GM12875 (cell line): ENCODE results near the gene ACSS2.

Source experiments
- H3K4me3 ChIP-seq: one replicate; pipeline ENCODE4 v1.5.1; 2011; ENCODE audit warnings: low read depth, low read length, control low read depth
- TF ChIP-seq, protein P1 (sequence below): IDR thresholded peaks from 2 replicates; pipeline ENCODE4 v1.5.1; 2011; ENCODE audit warnings: low read depth, mild to moderate bottlenecking, control low read depth, inconsistent platforms, low read length, moderate library complexity, borderline replicate concordance; ENCODE audit not compliant: insufficient read depth

Gene ACSS2

DNA sequence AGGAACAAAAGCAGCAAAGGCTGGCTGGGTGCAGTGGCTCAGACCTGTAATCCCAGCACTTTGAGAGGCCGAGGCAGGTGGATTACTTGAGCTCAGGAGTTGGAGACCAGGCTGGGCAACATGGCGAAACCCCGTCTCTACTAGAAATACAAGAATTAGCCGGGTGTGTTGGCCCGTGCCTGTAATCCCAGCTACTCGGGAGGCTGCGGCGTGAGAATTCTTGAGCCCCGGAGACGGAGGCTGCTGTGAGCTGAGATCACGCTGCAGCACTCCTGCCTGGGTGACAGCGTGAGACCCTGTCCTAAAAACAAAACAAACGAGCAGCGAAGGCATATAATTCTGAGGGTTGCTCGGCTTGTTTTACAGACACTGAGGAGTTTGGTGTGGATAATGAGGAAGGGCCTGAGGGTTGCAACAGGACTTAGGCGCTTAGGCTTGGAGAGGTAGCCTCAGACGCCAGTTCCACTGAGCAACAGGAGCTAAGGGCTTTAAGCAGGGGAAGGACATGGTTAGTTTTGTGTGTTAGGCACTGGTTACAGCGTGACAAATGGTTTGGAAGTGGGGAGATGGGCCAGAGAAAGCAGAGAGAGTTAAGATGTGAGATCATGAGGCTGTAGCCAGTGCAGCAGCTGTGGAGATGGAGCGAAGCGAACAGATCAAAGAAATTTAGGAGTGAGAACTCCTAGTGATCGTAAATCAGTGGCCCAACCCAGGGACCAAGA, 80.5 kb downstream of the ACSS2 start:
- H3K4me3 ChIP-seq: no peak overlapping the region
- TF ChIP-seq, protein P1, sequence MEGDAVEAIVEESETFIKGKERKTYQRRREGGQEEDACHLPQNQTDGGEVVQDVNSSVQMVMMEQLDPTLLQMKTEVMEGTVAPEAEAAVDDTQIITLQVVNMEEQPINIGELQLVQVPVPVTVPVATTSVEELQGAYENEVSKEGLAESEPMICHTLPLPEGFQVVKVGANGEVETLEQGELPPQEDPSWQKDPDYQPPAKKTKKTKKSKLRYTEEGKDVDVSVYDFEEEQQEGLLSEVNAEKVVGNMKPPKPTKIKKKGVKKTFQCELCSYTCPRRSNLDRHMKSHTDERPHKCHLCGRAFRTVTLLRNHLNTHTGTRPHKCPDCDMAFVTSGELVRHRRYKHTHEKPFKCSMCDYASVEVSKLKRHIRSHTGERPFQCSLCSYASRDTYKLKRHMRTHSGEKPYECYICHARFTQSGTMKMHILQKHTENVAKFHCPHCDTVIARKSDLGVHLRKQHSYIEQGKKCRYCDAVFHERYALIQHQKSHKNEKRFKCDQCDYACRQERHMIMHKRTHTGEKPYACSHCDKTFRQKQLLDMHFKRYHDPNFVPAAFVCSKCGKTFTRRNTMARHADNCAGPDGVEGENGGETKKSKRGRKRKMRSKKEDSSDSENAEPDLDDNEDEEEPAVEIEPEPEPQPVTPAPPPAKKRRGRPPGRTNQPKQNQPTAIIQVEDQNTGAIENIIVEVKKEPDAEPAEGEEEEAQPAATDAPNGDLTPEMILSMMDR: no peak

DNA sequence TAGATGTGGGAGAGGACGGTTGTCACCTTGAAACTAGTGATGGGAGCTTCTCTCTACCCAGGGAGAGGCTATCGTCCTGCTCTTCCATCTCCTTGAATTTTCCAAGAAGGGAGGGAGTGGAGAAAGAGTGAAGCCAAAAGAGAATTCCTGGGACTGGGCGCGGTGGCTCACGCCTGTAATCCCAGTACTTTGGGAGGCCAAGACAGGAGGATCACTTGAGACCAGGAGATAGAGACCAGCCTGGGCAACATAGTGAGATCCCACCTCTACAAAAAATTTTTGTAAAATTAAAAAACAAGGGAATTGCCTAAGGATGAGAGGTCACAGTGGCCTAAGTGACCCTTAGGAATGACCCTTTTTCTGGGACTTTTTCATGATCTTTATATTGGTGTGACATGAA, 88.1 kb downstream of the ACSS2 start:
- H3K4me3 ChIP-seq: no peak overlapping the region
- TF ChIP-seq, protein P1: no peak

DNA sequence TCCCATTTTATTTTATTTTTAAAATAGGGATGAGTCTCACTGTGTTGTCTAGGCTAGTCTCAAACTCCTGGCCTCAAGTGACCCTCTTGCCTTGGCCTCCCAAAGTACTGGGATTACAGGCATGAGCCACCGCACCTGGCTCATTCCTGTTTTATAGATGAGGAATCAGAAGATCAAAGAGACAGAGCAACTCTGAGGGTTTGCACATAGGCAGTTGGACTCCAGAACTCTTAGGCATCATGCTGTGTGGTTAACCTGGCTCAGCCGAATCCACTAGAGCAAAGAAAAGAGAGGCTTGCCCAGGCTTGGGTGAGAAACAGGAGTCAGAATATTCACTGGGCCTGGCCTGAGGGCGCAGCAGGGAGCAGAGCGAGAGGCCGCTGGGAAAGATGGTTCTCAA, 88.6 kb downstream of the ACSS2 start:
- TF ChIP-seq, protein P1: no peak
- H3K4me3 ChIP-seq: no peak overlapping the region

DNA sequence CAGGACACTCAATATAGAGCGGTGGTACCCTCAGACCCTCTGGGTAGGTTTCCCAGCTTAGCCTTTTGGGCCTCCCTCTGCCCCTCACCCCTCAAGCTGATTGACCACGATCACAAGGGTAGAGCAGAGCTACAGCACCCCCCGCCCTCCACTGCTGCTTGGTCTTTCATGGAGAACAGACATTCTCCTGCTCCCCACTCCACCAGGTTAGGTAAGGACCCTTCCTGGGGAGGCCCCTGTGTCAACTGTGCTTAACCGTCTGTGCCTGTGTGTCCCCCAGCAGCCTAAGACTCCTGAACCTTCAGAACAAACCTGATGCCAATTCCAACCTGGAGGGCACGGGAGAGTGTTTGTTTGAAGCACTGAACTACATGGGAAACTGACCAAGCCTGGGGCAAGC, 91.0 kb downstream of the ACSS2 start:
- TF ChIP-seq, protein P1: no peak
- H3K4me3 ChIP-seq: no peak overlapping the region

DNA sequence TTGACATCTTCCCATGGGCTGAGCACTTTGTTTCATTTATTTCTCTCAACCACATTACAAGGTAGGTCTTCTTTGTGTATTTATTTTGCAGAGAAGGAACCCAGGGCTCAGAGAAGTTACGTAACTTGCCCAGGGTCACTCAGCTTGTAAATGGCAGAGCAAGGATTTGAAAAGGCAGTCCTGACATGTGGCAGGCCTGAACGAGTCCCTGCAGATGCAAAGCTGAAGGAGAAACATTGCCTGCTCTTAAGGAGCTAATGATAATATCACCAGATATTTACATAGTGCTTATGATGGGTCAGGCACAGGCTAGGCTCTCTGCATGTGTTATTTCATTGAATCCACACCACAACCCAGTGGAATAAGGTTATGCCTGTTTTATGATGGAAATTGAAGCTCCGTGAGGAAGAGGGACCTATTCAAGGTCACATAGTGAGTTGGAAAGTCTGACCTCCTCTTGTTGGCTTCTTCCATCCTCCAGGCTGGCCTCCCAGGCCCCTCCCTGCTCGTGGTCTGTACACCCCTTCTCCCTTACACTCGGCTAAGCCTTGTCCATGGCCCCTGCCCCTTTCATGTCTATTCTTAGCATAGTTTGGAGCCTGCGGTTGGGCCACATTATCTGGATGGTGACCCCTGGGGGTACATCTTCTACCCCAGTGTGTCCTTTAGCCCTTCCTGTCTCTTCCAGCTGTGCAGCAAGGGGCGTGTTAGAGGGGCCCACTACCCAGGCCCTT, 91.8 kb downstream of the ACSS2 start:
- TF ChIP-seq, protein P1: no peak

DNA sequence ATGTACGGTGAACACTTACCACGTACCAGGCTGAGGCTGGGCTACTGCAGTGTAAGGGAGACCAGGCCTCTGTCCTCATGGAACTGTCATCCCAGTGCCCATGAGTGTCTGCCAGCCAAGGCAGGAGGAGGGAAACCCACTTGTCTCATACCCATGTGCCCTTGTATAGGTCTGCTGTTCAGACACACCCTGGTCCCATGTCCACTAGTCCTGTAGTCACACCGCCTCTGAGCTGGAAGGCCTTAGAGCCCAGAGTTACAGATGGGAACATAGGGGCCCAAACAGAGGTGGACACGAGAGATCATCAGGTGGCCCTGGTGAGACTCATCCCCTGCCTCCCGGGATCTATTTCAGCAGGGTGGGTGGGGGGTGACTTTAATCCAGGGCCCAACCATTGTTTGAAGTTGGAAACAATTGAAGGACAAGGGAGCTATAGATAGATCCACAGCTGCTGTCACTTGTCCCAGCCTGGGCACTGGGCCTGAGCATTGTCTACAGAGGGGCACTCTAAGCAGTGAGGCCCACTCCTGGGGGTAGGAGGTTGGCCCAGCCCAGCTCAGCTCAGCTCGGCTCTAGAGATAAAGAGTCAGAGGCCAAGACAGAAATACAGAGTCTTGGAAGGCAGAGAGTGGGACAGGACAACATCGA, 93.9 kb downstream of the ACSS2 start:
- no peak overlapping the region for H3K4me3 ChIP-seq
- TF ChIP-seq, protein P1: no peak

More for the DNA sequence above, 91.8 kb downstream of the ACSS2 start:
- H3K4me3 ChIP-seq: no peak overlapping the region
